Tibial artery (tissue), 4 donors: ENCODE results near the gene KDM4B.

Source experiments
- DNase-seq, 2 donors: peaks; one replicate each; pipeline ENCODE4 v3.0.0-alpha.2; 2019
- H3K27ac ChIP-seq, 2 donors: fragments of 200-600 bp; sonication (generic) in 1 of 2; 1 replicate in 1 of 2; 2 replicates in 1 of 2; pipeline ENCODE4 v1.5.1; 2018 to 2019; ENCODE audit warnings: mild to moderate bottlenecking in 1 of 2
- H3K27me3 ChIP-seq, 2 donors: fragments of 200-600 bp; sonication (generic) in 1 of 2; one replicate each; pipeline versions ENCODE4 v1.5.1 to v1.6.0; 2016 to 2019
- H3K36me3 ChIP-seq, 3 donors: fragments of 200-600 bp; sonication (generic) in 2 of 3; one replicate each; pipeline ENCODE4 v1.5.1; 2016 to 2019; ENCODE audit warnings: mild to moderate bottlenecking in 2 of 3
- H3K4me1 ChIP-seq, 4 donors: fragments of 200-600 bp; sonication (generic) in 2 of 4; 1 replicate in 3 of 4; 2 replicates in 1 of 4; pipeline ENCODE4 v1.5.1; 2016 to 2019
- H3K4me3 ChIP-seq, 2 donors: fragments of 200-600 bp; sonication (generic) in 1 of 2; 1 replicate in 1 of 2; 2 replicates in 1 of 2; pipeline ENCODE4 v1.5.1; 2018 to 2019; ENCODE audit warnings: mild to moderate bottlenecking in 2 of 2
- H3K9me3 ChIP-seq, 3 donors: fragments of 200-600 bp; sonication (generic) in 1 of 3; one replicate each; pipeline ENCODE4 v1.5.1; 2016 to 2019
- intact Hi-C: fragments of 100-400 bp; cut with DNase I; formaldehyde crosslinking; loops from one replicate; pipeline ENCODE4 v1.15.0; 2023; ENCODE audit warnings: low total_unique reads
- TF ChIP-seq, protein P1 (sequence below), 2 experiments: fragments of 200-600 bp in 1 of 2; fragments of 450-650 bp in 1 of 2; IDR thresholded peaks; one replicate each; pipeline ENCODE4 v1.5.1; 2017 to 2019; ENCODE audit warnings: antibody characterized with exemption in 2 of 2, mild to moderate bottlenecking in 1 of 2, moderate library complexity in 1 of 2

Gene KDM4B

DNA sequence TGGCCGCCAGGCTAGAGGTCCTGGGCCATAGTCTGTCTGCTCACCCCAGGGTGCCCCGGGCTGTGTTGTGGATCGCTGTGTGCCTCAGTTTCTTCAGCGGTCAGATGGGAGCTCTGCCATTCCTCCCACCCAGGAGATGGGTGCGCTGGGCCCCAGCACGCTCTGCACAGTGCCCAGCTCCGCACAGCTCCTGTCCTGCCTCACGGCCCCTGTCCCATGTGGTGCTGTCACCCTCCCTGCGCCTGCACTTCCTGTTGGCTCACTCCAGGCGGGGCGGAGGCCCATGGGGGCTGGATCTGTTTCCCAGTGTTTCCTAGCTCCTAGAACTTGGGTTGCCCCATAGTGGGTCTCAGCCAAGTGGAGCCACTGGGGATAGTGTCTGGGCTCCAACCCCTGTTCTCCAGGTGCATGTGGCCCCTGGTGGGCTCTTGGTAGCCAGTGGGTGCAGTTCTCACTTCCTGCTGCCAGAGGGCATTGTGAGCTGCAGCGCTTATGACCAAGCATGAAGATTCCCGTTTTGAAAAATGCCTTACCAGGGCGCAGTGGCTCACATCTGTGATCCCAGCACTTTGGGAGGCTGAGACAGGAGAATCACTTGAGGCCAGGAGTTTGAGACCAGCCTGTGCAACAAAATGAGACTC, 69.8 kb downstream of the KDM4B start:
- intact Hi-C loops = loop anchor here (10.0 kb wide), 1 partner anchor 304 kb away; no protein-coding TSS in a partner anchor
- DNase-seq = no peak
- H3K36me3 ChIP-seq = peaks cover 14 to 67% (median 52%) of the 10 kb centered on the region in 3 donors
- no peak overlapping the region for H3K4me3 ChIP-seq
- no peak overlapping the region for H3K27ac ChIP-seq
- peaks cover 6 to 38% (median 23%) of the 10 kb centered on the region in 4 donors for H3K4me1 ChIP-seq
- no peaks in the 10 kb centered on the region for H3K27me3 ChIP-seq
- TF ChIP-seq, protein P1, sequence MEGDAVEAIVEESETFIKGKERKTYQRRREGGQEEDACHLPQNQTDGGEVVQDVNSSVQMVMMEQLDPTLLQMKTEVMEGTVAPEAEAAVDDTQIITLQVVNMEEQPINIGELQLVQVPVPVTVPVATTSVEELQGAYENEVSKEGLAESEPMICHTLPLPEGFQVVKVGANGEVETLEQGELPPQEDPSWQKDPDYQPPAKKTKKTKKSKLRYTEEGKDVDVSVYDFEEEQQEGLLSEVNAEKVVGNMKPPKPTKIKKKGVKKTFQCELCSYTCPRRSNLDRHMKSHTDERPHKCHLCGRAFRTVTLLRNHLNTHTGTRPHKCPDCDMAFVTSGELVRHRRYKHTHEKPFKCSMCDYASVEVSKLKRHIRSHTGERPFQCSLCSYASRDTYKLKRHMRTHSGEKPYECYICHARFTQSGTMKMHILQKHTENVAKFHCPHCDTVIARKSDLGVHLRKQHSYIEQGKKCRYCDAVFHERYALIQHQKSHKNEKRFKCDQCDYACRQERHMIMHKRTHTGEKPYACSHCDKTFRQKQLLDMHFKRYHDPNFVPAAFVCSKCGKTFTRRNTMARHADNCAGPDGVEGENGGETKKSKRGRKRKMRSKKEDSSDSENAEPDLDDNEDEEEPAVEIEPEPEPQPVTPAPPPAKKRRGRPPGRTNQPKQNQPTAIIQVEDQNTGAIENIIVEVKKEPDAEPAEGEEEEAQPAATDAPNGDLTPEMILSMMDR (IDR thresholded peaks at IDR 0.05) = peak; percentile 34 to 38
- no peaks in the 10 kb centered on the region for H3K9me3 ChIP-seq

DNA sequence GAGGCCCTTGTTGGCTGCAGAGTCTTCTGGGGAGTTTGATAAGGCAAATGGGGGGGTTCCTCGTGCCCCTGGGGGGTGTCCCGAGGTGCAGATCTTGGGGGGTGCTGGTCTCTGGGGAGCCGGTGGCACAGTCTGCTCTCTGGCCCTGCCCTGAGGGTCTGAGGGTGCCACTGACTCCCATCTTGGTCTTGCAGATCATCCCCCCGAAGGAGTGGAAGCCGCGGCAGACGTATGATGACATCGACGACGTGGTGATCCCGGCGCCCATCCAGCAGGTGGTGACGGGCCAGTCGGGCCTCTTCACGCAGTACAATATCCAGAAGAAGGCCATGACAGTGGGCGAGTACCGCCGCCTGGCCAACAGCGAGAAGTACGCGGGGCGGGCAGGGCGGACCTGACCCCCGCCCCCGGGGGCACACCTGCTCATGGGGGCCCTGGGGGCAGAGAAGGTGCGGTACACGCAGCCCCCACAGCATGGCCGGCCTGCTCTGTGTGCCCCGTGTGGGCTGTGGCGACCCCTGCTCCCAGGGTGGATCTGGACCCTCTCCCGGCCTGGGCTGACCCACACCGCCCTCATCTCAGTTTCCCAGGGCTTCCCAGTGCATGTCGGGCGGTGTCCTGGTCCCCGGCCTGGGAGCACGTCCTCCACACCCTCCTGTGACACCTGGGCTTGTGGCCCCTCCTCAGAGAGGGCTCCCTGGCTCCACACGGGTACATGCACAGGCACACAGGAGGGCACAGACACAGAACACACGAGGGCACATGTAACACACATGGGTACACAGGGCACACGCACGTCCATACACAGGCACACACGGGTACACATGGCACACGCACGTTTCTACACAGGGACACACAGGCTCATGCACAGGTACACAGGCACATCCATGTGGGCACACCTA, 71.0 kb downstream of the KDM4B start:
- intact Hi-C loops = loop anchor here (10.0 kb wide), 1 partner anchor 305 kb away; no protein-coding TSS in a partner anchor
- TF ChIP-seq, protein P1 (IDR thresholded peaks at IDR 0.05) = no peak

DNA sequence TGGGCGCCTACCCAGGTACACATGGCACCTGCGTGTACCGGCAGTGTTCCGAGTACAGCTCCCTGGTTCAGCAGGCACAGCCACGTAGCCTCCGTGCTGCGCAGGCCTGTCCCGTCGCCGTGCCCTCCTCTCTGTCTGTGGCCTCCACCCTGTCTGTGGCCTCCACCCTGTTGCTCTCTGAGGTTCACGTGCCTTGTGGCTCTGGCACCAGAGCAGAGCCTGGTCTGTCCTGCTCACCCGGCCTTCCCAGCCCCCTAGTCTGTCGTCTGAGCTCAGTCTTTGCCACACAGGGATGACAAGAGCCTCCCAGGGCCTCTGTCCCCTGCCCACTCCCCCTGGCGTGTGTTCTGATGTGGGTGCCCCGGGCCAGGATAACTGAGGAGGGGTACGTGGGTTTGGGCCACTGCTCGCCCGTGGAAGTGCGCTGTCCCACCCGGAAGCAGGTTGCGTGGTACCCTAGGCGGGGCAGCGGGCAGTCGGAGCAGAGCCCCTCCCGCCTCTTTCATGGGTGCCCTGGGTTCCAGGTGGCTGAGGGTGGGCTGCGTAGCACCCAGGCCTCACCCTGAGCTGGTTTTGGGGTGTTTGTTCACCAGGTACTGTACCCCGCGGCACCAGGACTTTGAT, 71.7 kb downstream of the KDM4B start:
- intact Hi-C loops = no loop called here
- Histone ChIP-seq H3K36me3 (peaks cover 12 to 49% (median 37%) of the 10 kb centered on the region in 3 donors), H3K9me3 (no peaks in the 10 kb centered on the region), H3K27ac (no peak overlapping the region), H3K4me1 (peaks cover 6 to 33% (median 21%) of the 10 kb centered on the region in 4 donors), H3K4me3 (no peak overlapping the region), H3K27me3 (no peaks in the 10 kb centered on the region)
- TF ChIP-seq, protein P1 (IDR thresholded peaks at IDR 0.05) = no peak
- no peak for DNase-seq

More for the DNA sequence above, 71.0 kb downstream of the KDM4B start:
- no peaks in the 10 kb centered on the region for H3K27me3 ChIP-seq
- no peak overlapping the region for H3K4me3 ChIP-seq
- peaks cover 12 to 55% (median 41%) of the 10 kb centered on the region in 3 donors for H3K36me3 ChIP-seq
- H3K27ac ChIP-seq = no peak overlapping the region
- no peaks in the 10 kb centered on the region for H3K9me3 ChIP-seq
- DNase-seq = no peak
- peaks cover 6 to 38% (median 23%) of the 10 kb centered on the region in 4 donors for H3K4me1 ChIP-seq

DNA sequence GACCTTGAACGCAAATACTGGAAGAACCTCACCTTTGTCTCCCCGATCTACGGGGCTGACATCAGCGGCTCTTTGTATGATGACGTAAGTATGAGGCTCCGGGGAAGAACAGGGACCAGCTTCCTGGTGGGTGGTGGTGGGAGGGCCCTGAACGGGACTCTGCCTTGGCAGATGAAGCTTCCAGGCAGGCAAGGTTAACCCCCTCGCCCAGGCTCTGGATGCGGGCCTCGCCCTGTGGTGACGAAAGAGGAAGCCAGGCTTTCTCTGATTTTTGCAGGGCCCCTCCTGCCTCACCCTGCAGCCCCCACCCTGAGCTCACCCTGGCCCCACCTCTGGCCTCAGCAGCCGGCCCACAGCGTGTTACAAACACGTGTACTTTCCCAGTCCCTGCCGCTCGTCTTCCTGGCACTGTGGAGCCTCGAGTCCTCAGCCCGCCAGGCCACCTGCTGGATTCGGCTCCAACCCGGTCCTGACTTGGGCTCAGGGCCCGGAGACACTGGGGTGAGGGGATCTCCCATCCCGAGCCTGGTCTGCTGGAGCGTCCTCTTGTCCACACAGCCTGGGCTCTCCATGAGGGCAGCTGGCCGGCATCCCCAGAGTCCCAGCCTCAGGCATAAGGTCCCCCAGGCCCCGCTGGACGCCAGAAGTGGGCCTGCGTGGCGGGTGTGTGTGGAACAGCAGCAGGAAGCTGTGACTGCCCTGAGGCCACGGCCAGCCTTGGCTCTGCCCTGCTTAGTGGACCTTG, 72.4 kb downstream of the KDM4B start:
- intact Hi-C loops = no loop called here
- H3K9me3 ChIP-seq = no peaks in the 10 kb centered on the region
- TF ChIP-seq, protein P1 (IDR thresholded peaks at IDR 0.05) = no peak
- no peak overlapping the region for H3K4me3 ChIP-seq
- DNase-seq = no peak
- no peaks in the 10 kb centered on the region for H3K27me3 ChIP-seq
- H3K36me3 ChIP-seq = peaks cover 12 to 49% (median 37%) of the 10 kb centered on the region in 3 donors
- H3K27ac ChIP-seq = no peak overlapping the region
- H3K4me1 ChIP-seq = peaks cover 3 to 33% (median 22%) of the 10 kb centered on the region in 4 donors

DNA sequence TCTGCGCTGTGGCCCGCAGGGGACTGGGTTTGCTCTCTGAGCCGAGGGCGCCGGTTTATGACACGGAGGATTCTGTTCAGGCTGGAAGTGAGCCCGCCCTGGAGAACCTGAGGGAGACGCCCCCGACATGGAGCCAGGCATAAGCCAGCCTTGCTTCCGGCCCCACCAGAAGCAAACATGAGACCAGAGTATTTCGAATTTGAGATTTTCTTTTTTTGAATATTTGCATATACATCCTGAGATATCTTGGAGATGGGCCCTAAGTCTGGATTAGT, 72.9 kb downstream of the KDM4B start:
- intact Hi-C loops = no loop called here
- H3K27ac ChIP-seq = no peak overlapping the region
- no peak overlapping the region for H3K4me3 ChIP-seq
- no peaks in the 10 kb centered on the region for H3K9me3 ChIP-seq
- TF ChIP-seq, protein P1 (IDR thresholded peaks at IDR 0.05) = no peak
- H3K4me1 ChIP-seq = peaks cover 0 to 33% (median 22%) of the 10 kb centered on the region in 4 donors
- no peaks in the 10 kb centered on the region for H3K27me3 ChIP-seq
- peaks cover 12 to 49% (median 40%) of the 10 kb centered on the region in 3 donors for H3K36me3 ChIP-seq
- DNase-seq = no peak
